GM12891 (cell line): ENCODE results near the gene GLIPR1L2.

Experiments
- DNase-seq: peaks from one replicate; pipeline ENCODE4 v3.0.0; 2011; ENCODE audit warnings: low spot score; ENCODE audit not compliant: insufficient read length
- FAIRE-seq: peaks from 2 replicates; lab custom pipeline; 2011; peaks lifted over from hg19 to GRCh38; lab: Jason Lieb, UNC
- PAX5 ChIP-seq: IDR thresholded peaks from 2 replicates; pipeline ENCODE4 v1.6.1; 2011; ENCODE audit warnings: low read length, moderate library complexity, mild to moderate bottlenecking; ENCODE audit not compliant: insufficient read depth, severe bottlenecking
- POLR2A ChIP-seq: IDR thresholded peaks from 2 replicates; pipeline ENCODE4 v1.6.1; 2011; ENCODE audit warnings: low read depth, low read length, control low read depth
- POLR2AphosphoS5 ChIP-seq: IDR thresholded peaks from 2 replicates; pipeline ENCODE4 v1.6.1; 2011; ENCODE audit warnings: low read depth, low read length, control low read depth
- POU2F2 ChIP-seq: IDR thresholded peaks from 2 replicates; pipeline ENCODE4 v1.6.1; 2011; ENCODE audit warnings: low read depth, mild to moderate bottlenecking, control low read depth, low read length, moderate library complexity
- SPI1 ChIP-seq: IDR thresholded peaks from 2 replicates; pipeline ENCODE4 v1.6.1; 2011; ENCODE audit warnings: low read depth, low read length, control low read depth
- TAF1 ChIP-seq: IDR thresholded peaks from 2 replicates; pipeline ENCODE4 v1.6.1; 2011; ENCODE audit warnings: low read depth, low read length, control low read depth

The GLIPR1L2 gene

DNA sequence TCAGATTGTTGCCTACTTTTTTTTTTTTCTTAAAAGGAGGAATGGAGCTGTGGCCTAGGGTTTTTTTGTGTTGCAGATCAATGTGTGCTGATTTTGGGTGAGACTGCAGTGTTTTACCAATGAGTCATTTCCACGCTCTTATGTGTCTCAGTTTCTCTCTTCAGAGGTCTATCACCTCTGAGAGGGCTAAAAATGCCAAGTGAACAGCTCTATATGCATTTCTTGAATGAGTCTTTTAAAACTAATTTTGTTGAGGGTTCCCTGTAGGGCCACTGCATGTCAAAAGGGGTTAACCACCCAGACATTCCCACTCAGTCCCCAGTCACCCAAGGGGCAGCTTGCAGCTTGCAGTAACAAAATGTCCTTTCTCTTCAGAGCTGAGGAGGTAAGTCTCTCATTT, 24.3 kb upstream of the GLIPR1L2 start:
- FAIRE-seq (no peak), DNase-seq (no peak)
- TF ChIP-seq PAX5 (no peak), POLR2AphosphoS5 (no peak)

DNA sequence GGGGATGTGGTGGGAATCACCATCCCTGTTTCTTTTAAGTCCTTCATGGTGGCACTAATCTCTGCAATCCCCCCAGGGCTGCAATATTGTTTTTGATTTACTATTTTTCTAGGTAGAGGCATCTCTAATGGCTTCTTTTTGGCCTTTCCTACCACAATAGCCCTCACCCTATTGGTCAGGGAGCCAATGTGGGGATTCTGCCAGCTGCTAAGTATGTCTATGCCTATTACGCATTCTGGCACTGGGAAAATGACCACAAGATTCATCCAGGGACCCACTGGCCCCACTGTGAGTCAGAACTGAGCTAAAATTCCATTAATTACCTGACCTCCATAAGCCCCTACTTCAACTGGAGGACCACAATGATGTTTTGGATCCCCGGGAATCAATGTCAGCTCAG, 15.9 kb upstream of the GLIPR1L2 start:
- TF ChIP-seq SPI1 (no peak), POLR2AphosphoS5 (no peak), PAX5 (no peak), POU2F2 (no peak), TAF1 (no peak), POLR2A (no peak)
- FAIRE-seq = no peak
- no peak for DNase-seq

DNA sequence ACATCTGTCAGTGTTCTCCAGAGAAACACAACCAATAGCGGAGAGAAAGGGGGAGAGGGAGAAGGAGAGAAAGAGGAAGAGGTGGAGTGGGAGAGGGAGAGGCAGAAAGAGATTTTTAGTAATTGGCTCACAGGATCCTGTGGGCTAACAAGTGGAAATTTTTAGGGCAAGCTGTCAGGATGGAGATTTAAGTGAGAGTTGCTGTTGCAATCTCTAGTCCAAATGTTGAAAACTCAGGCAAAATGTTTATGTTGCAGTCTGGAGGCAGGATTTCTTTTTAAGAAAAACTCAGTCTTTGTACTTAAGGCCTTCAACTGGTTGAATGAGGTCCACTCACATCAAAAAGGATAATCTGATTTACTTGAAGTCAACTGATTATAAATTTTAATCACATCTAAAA, 12.5 kb upstream of the GLIPR1L2 start:
- TF ChIP-seq PAX5 (no peak), POLR2AphosphoS5 (no peak), POLR2A (no peak), SPI1 (no peak), POU2F2 (no peak), TAF1 (no peak)
- no peak for FAIRE-seq
- no peak for DNase-seq

DNA sequence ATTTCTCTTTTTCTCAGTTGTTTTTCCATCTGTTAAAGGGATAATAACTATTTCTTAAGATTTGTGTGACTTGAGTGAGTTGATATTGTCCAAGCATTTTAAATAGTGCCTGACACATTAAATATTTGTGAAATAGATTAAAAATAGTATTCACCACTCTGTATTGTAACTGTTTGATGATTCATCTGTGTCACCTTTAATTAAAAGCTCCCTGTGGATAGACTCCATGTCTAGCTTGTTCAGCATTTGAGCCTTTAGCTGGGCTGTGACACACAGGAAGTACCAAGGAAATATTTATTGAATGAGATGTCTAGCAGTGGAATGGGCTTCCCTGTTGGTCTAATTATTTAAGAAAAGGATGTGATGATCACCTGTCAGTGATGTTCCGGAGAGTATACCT, 1.8 kb upstream of the GLIPR1L2 start:
- TF ChIP-seq TAF1 (no peak), POU2F2 (no peak)
- FAIRE-seq (no peak), DNase-seq (no peak)

DNA sequence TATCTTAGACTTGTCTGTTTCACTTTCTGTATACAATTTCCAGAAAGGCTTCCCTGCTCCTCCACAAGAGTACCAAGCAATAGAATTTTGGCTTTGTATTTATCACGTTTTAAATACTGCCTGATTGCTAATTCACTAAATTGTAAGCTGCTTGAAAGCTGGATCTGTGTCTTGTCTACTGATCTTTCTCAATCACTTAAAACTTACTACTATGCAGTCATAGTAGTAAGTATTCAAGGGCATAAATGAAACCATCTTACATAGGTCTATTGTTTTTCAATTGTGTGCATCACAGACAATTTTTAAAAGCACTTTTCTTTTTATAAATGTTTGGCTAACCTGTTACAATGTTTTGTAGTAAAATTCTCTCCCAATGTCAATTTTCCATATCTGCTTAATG, 1.2 kb upstream of the GLIPR1L2 start:
- DNase-seq = no peak
- TF ChIP-seq TAF1 (no peak), POLR2A (no peak), SPI1 (no peak), POU2F2 (no peak), POLR2AphosphoS5 (no peak)
- FAIRE-seq = no peak

DNA sequence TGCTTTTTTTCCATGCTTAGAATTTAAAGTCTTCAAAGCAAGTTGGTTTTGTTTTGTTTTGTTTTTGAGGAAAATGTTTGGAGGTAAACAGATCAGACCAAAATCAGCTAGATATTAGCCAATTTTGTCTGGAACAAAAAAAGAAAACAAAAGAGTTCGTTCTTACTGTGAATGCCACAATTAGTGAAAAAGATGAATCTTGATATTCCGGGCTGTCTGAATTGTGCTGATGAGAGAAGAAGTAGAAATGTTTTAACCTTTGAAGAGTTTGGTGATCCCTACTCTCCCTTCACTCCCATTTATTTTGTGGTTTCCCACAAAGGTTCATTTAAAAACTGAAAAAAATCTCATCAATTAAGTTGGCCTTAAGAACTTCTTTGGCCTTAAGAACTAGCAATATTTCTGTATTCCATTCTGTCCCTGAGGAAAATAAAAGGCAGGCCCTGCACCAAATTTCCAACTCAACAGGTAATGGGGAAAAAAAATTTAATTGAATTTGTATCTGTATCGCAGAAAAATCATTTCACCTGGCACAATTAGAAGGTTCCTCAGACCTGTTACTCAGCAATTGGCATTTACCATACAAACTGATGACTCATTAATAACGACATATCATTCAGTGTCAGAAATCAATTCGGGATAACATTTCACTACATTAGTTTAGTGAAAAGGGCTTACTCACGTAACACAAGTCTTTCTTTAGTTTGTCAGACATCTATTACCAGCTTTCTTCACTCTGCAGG, 562 bp upstream of the GLIPR1L2 start:
- no peak for DNase-seq
- FAIRE-seq = no peak
- no peak for TF ChIP-seq PAX5
- TF ChIP-seq POLR2A = no peak
- TF ChIP-seq SPI1 = no peak
- TF ChIP-seq POU2F2 = no peak
- no peak for TF ChIP-seq POLR2AphosphoS5
- no peak for TF ChIP-seq TAF1

DNA sequence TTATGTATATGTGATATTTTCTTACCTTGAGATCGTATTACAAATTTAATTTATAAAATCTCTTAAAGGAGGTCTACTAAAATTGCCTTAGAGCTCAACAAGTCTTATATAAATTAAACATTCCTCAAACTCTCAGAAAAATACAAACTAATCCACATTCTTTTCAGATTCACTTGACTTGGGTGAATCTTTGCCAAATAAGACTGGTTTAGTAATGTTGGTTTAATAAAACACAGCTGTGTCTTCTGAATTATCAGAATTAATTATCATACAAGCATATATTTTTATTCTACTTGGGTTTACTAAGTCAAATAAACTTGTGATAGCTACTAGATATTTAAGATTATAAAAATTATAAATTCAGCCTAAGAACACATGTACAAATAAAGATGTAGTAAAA, 13.3 kb downstream of the GLIPR1L2 start:
- DNase-seq (no peak), FAIRE-seq (no peak)
- TF ChIP-seq SPI1 (no peak), TAF1 (no peak), POU2F2 (no peak)

DNA sequence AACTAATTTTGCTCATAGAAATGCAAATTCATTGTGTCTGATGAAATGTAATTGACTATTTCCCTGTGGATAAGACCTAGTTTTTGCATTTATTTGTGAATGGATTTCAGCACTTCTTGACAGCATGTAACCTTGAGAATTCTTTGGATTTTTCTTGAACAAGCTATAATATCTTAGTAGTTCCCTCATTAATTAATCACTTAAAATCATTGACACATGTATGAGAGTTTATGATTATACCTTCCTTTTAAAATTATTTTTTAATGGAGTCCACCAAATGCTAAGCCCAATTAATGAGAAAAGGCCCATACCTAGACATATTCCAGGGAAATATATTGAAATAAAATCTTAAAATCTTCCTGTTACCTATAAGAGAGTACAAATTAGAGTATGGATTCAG, 16.8 kb downstream of the GLIPR1L2 start:
- no peak for TF ChIP-seq POLR2AphosphoS5
- no peak for TF ChIP-seq PAX5
- TF ChIP-seq SPI1 = no peak
- TF ChIP-seq POLR2A = no peak
- no peak for TF ChIP-seq POU2F2
- TF ChIP-seq TAF1 = no peak
- no peak for FAIRE-seq

DNA sequence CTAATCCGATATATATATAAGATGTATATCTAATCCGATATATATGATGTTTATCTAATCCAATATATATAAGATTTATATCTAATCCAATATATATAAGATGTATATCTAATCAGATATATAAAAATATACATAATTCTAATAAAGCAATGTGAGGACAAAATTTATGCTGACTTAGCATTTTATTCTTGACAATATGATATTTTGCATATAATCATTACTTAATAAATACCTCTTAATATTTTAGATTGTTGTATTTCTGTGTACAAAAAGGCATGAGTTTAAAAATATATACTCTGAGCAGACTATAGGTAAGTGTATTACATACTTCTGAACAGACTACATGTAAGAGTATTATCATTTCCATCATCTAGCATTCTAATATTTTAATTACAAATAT, 18.9 kb downstream of the GLIPR1L2 start:
- no peak for DNase-seq
- no peak for TF ChIP-seq SPI1
- TF ChIP-seq POU2F2 = no peak
- TF ChIP-seq POLR2AphosphoS5 = no peak
- no peak for TF ChIP-seq PAX5
- TF ChIP-seq TAF1 = no peak
- no peak for TF ChIP-seq POLR2A
- FAIRE-seq = no peak

More for the DNA sequence above, 16.8 kb downstream of the GLIPR1L2 start:
- no peak for DNase-seq

DNA sequence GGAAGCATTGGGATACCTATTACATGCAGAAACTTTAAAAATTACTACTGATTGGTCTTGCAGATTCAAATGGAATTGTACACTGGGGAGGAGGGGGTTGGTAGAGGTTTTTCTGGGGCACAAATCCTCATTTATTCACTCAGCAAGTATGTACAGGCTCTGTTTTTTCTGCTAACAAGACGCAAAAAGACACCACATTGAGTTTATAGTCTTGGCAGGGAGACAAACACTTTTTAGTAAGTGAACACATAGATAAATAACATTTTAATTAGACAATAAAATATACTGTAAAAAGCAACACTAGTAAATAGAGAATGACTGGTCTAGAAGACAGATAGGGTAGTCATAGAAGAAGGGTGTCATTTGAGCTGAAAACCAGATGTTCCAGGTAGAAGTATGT, 23.8 kb downstream of the GLIPR1L2 start:
- TF ChIP-seq POLR2A (no peak), POLR2AphosphoS5 (no peak), SPI1 (no peak), POU2F2 (no peak), PAX5 (no peak)
- FAIRE-seq (no peak), DNase-seq (no peak)
